ENCODE measurements around the gene DCTN3.

Gene DCTN3

GRCh38 chr9:34600908-34601307, 19.4 kb downstream of the DCTN3 start:
- H3K36me3 ChIP-seq (ENCODE audit: control insufficient read depth in 1 of 2, insufficient read depth in 2 of 2, low read length in 2 of 2), result no peaks in the 10 kb centered on the region
- H3K4ac ChIP-seq (ENCODE audit: low read depth, low read length), result no peak overlapping the region
- no CpG with 5 or more reads among the region's 1 CpG for WGBS (ENCODE audit: extremely low coverage, insufficient coverage, insufficient read length)

GRCh38 chr9:34599546-34599945, 20.7 kb downstream of the DCTN3 start:
- Histone ChIP-seq H3K14ac (ENCODE audit: low read length) (no peak overlapping the region), H3K23ac (ENCODE audit: low read length) (no peak overlapping the region), H2BK12ac (ENCODE audit: low read length) (no peak overlapping the region), H3K79me1 (ENCODE audit: low read length) (no peaks in the 10 kb centered on the region), H3K79me2 (ENCODE audit: control insufficient read depth, insufficient read depth, low read length, poor library complexity) (no peaks in the 10 kb centered on the region), H3K4me3 (ENCODE audit: low read depth, low read length) (no peak overlapping the region), H3K18ac (ENCODE audit: low read length) (no peak overlapping the region), H3K27ac (ENCODE audit: low read depth, low read length) (no peak overlapping the region), H3K4ac (ENCODE audit: low read depth, low read length) (no peak overlapping the region), H4K8ac (ENCODE audit: low read depth, low read length) (no peak overlapping the region), H3K36me3 (ENCODE audit: control insufficient read depth in 1 of 2, insufficient read depth in 2 of 2, low read length in 2 of 2) (no peaks in the 10 kb centered on the region), H3K4me2 (ENCODE audit: low read length) (no peak overlapping the region), H2AFZ (ENCODE audit: insufficient read depth, low read length, poor library complexity) (no peak overlapping the region), H3K27me3 (ENCODE audit: insufficient read depth, low read length) (no peaks in the 10 kb centered on the region), H4K91ac (ENCODE audit: low read depth, low read length) (no peak overlapping the region), H2AK5ac (ENCODE audit: low read length) (no peak overlapping the region), H2BK120ac (ENCODE audit: insufficient read depth, low read length, poor library complexity) (no peak overlapping the region), H2BK5ac (ENCODE audit: low read depth, low read length, poor library complexity) (no peak overlapping the region), H4K12ac (ENCODE audit: low read depth, low read length) (no peak overlapping the region), H3K9ac (ENCODE audit: low read length) (no peak overlapping the region), H3K4me1 (ENCODE audit: control insufficient read depth in 1 of 2, insufficient read depth in 2 of 2, low read length in 2 of 2) (peaks cover 0 to 1% of the 10 kb centered on the region in 2 experiments), H3K9me3 (ENCODE audit: insufficient read depth, low read depth, low read length) (peaks cover 1% of the 10 kb centered on the region)
- WGBS (ENCODE audit: extremely low coverage, insufficient coverage, insufficient read length), result no CpG with 5 or more reads among the region's 1 CpG
- DNase-seq, result no peak

More at GRCh38 chr9:34600908-34601307, 19.4 kb downstream of the DCTN3 start:
- DNase-seq, result no peak
- no peak overlapping the region for H3K4me2 ChIP-seq (ENCODE audit: low read length)
- H2BK5ac ChIP-seq (ENCODE audit: low read depth, low read length, poor library complexity), result no peak overlapping the region
- no peak overlapping the region for H3K18ac ChIP-seq (ENCODE audit: low read length)
- no peak overlapping the region for H2AFZ ChIP-seq (ENCODE audit: insufficient read depth, low read length, poor library complexity)
- H3K79me2 ChIP-seq (ENCODE audit: control insufficient read depth, insufficient read depth, low read length, poor library complexity), result no peaks in the 10 kb centered on the region
- no peaks in the 10 kb centered on the region for H3K79me1 ChIP-seq (ENCODE audit: low read length)
- no peak overlapping the region for H3K9ac ChIP-seq (ENCODE audit: low read length)
- H3K27ac ChIP-seq (ENCODE audit: low read depth, low read length), result no peak overlapping the region
- no peak overlapping the region for H2AK5ac ChIP-seq (ENCODE audit: low read length)
- no peaks in the 10 kb centered on the region for H3K27me3 ChIP-seq (ENCODE audit: insufficient read depth, low read length)
- no peak overlapping the region for H2BK12ac ChIP-seq (ENCODE audit: low read length)
- H3K4me3 ChIP-seq (ENCODE audit: low read depth, low read length), result no peak overlapping the region
- no peak overlapping the region for H3K23ac ChIP-seq (ENCODE audit: low read length)
- H4K91ac ChIP-seq (ENCODE audit: low read depth, low read length), result no peak overlapping the region
- no peak overlapping the region for H4K12ac ChIP-seq (ENCODE audit: low read depth, low read length)
- H2BK120ac ChIP-seq (ENCODE audit: insufficient read depth, low read length, poor library complexity), result no peak overlapping the region
- peaks cover 1% of the 10 kb centered on the region for H3K9me3 ChIP-seq (ENCODE audit: insufficient read depth, low read depth, low read length)
- H3K14ac ChIP-seq (ENCODE audit: low read length), result no peak overlapping the region
- peaks cover 0 to 1% of the 10 kb centered on the region in 2 experiments for H3K4me1 ChIP-seq (ENCODE audit: control insufficient read depth in 1 of 2, insufficient read depth in 2 of 2, low read length in 2 of 2)
- no peak overlapping the region for H4K8ac ChIP-seq (ENCODE audit: low read depth, low read length)

GRCh38 chr9:34594177-34594576, 26.1 kb downstream of the DCTN3 start:
- no peak overlapping the region for H3K23ac ChIP-seq (ENCODE audit: low read length)

GRCh38 chr9:34592895-34593601, 27.2 kb downstream of the DCTN3 start:
- H2BK12ac ChIP-seq (ENCODE audit: low read length), result no peak overlapping the region

More at GRCh38 chr9:34594177-34594576, 26.1 kb downstream of the DCTN3 start:
- no peaks in the 10 kb centered on the region for H3K79me2 ChIP-seq (ENCODE audit: control insufficient read depth, insufficient read depth, low read length, poor library complexity)
- no peak overlapping the region for H2BK120ac ChIP-seq (ENCODE audit: insufficient read depth, low read length, poor library complexity)
- H2BK5ac ChIP-seq (ENCODE audit: low read depth, low read length, poor library complexity), result no peak overlapping the region
- no peak overlapping the region for H4K8ac ChIP-seq (ENCODE audit: low read depth, low read length)
- H3K27me3 ChIP-seq (ENCODE audit: insufficient read depth, low read length), result peaks cover 39% of the 10 kb centered on the region
- no peak overlapping the region for H4K91ac ChIP-seq (ENCODE audit: low read depth, low read length)
- no peak overlapping the region for H2BK12ac ChIP-seq (ENCODE audit: low read length)
- H3K14ac ChIP-seq (ENCODE audit: low read length), result no peak overlapping the region
- H3K27ac ChIP-seq (ENCODE audit: low read depth, low read length), result no peak overlapping the region
- H3K36me3 ChIP-seq (ENCODE audit: control insufficient read depth in 1 of 2, insufficient read depth in 2 of 2, low read length in 2 of 2), result no peaks in the 10 kb centered on the region
- no peak overlapping the region for H3K4me3 ChIP-seq (ENCODE audit: low read depth, low read length)
- peaks cover 4% of the 10 kb centered on the region for H3K9me3 ChIP-seq (ENCODE audit: insufficient read depth, low read depth, low read length)
- H3K4ac ChIP-seq (ENCODE audit: low read depth, low read length), result no peak overlapping the region
- no CpG with 5 or more reads among the region's 9 CpGs for WGBS (ENCODE audit: extremely low coverage, insufficient coverage, insufficient read length)
- no peak overlapping the region for H4K12ac ChIP-seq (ENCODE audit: low read depth, low read length)
- no peak overlapping the region for H3K18ac ChIP-seq (ENCODE audit: low read length)
- H2AFZ ChIP-seq (ENCODE audit: insufficient read depth, low read length, poor library complexity), result no peak overlapping the region
- H3K9ac ChIP-seq (ENCODE audit: low read length), result no peak overlapping the region
- no peak overlapping the region for H3K4me2 ChIP-seq (ENCODE audit: low read length)
- peaks cover 12 to 14% of the 10 kb centered on the region in 2 experiments for H3K4me1 ChIP-seq (ENCODE audit: control insufficient read depth in 1 of 2, insufficient read depth in 2 of 2, low read length in 2 of 2)
- H2AK5ac ChIP-seq (ENCODE audit: low read length), result no peak overlapping the region
- DNase-seq, result no peak
- H3K79me1 ChIP-seq (ENCODE audit: low read length), result no peaks in the 10 kb centered on the region

More at GRCh38 chr9:34592895-34593601, 27.2 kb downstream of the DCTN3 start:
- Histone ChIP-seq H3K27ac (ENCODE audit: low read depth, low read length) (no peak overlapping the region), H3K27me3 (ENCODE audit: insufficient read depth, low read length) (peaks cover 51% of the 10 kb centered on the region), H3K4me3 (ENCODE audit: low read depth, low read length) (no peak overlapping the region), H2AK5ac (ENCODE audit: low read length) (no peak overlapping the region), H3K4me2 (ENCODE audit: low read length) (peak overlapping the region; percentile 9), H4K8ac (ENCODE audit: low read depth, low read length) (no peak overlapping the region), H2BK120ac (ENCODE audit: insufficient read depth, low read length, poor library complexity) (no peak overlapping the region), H3K36me3 (ENCODE audit: control insufficient read depth in 1 of 2, insufficient read depth in 2 of 2, low read length in 2 of 2) (no peaks in the 10 kb centered on the region), H3K23ac (ENCODE audit: low read length) (no peak overlapping the region), H3K9me3 (ENCODE audit: insufficient read depth, low read depth, low read length) (peaks cover 6% of the 10 kb centered on the region), H3K4me1 (ENCODE audit: control insufficient read depth in 1 of 2, insufficient read depth in 2 of 2, low read length in 2 of 2) (peaks cover 12 to 14% of the 10 kb centered on the region in 2 experiments), H3K9ac (ENCODE audit: low read length) (no peak overlapping the region), H3K79me2 (ENCODE audit: control insufficient read depth, insufficient read depth, low read length, poor library complexity) (no peaks in the 10 kb centered on the region), H3K14ac (ENCODE audit: low read length) (no peak overlapping the region), H2BK5ac (ENCODE audit: low read depth, low read length, poor library complexity) (no peak overlapping the region), H3K79me1 (ENCODE audit: low read length) (no peaks in the 10 kb centered on the region), H3K4ac (ENCODE audit: low read depth, low read length) (no peak overlapping the region), H4K12ac (ENCODE audit: low read depth, low read length) (no peak overlapping the region), H4K91ac (ENCODE audit: low read depth, low read length) (no peak overlapping the region), H2AFZ (ENCODE audit: insufficient read depth, low read length, poor library complexity) (no peak overlapping the region), H3K18ac (ENCODE audit: low read length) (no peak overlapping the region)
- DNase-seq, result no peak
- WGBS (ENCODE audit: extremely low coverage, insufficient coverage, insufficient read length), result no CpG with 5 or more reads among the region's 26 CpGs
